Measurements from ENCODE around the gene TMEM120A. TPM values are rescaled to one million over a fixed set of nuclear protein-coding genes. Genes with fewer than 3 reads are reported as not detected.

TMEM120A gene
- polyA plus RNA-seq, 1 of the 3 experiments (the other 2 are of a cell fraction) = 59.8 TPM

GRCh38 chr7:75957021-75957736 is 37.2 kb downstream of the TMEM120A start:
- no peaks in the 10 kb centered on the region for H3K79me2 ChIP-seq (ENCODE audit: insufficient read depth)
- POLR2A ChIA-PET = no interaction called here
- H3K9me3 ChIP-seq = no peaks in the 10 kb centered on the region
- H4K20me1 ChIP-seq (ENCODE audit: insufficient read depth) = no peaks in the 10 kb centered on the region
- peaks cover 5% of the 10 kb centered on the region for H3F3A ChIP-seq (replicated peaks; ENCODE audit: insufficient read depth)
- H3K4me1 ChIP-seq (ENCODE audit: control insufficient read depth in 1 of 2, insufficient read depth in 2 of 2, low read depth in 1 of 2, low read length in 1 of 2) = no peaks in the 10 kb centered on the region; a peak in 1 of 4 replicates
- CTCF ChIA-PET = interaction anchor here (1.1 kb wide), 1 partner anchor 63 kb away, joined by 3 read pairs; no protein-coding TSS in a partner anchor
- H2AFZ ChIP-seq (ENCODE audit: low read depth) = no peak overlapping the region
- no peak for TF ChIP-seq TCF12 (IDR thresholded peaks at IDR 0.05)
- TF ChIP-seq, protein P1, sequence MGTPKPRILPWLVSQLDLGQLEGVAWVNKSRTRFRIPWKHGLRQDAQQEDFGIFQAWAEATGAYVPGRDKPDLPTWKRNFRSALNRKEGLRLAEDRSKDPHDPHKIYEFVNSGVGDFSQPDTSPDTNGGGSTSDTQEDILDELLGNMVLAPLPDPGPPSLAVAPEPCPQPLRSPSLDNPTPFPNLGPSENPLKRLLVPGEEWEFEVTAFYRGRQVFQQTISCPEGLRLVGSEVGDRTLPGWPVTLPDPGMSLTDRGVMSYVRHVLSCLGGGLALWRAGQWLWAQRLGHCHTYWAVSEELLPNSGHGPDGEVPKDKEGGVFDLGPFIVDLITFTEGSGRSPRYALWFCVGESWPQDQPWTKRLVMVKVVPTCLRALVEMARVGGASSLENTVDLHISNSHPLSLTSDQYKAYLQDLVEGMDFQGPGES (IDR thresholded peaks at IDR 0.05; ENCODE audit: low read depth, low read length) = no peak
- no peak for TF ChIP-seq GATA2 (CRISPR knock-in tag; IDR thresholded peaks at IDR 0.05)
- TF ChIP-seq PBX3 (IDR thresholded peaks at IDR 0.05) = no peak
- TF ChIP-seq SMC3 (IDR thresholded peaks at IDR 0.05; ENCODE audit: low read depth, low read length) = no peak
- no peak for TF ChIP-seq RXRA (IDR thresholded peaks at IDR 0.05; ENCODE audit: borderline replicate concordance, low read depth)
- TF ChIP-seq MAX (IDR thresholded peaks at IDR 0.05; ENCODE audit: low read depth) = no peak
- TF ChIP-seq CHD2 (IDR thresholded peaks at IDR 0.05; ENCODE audit: low read length, partially characterized antibody) = no peak
- no peak for TF ChIP-seq FOXM1 (IDR thresholded peaks at IDR 0.05; ENCODE audit: low read depth)
- TF ChIP-seq SIN3A (IDR thresholded peaks at IDR 0.05; ENCODE audit: borderline replicate concordance, low read depth, low read length) = no peak
- TF ChIP-seq, protein P2, sequence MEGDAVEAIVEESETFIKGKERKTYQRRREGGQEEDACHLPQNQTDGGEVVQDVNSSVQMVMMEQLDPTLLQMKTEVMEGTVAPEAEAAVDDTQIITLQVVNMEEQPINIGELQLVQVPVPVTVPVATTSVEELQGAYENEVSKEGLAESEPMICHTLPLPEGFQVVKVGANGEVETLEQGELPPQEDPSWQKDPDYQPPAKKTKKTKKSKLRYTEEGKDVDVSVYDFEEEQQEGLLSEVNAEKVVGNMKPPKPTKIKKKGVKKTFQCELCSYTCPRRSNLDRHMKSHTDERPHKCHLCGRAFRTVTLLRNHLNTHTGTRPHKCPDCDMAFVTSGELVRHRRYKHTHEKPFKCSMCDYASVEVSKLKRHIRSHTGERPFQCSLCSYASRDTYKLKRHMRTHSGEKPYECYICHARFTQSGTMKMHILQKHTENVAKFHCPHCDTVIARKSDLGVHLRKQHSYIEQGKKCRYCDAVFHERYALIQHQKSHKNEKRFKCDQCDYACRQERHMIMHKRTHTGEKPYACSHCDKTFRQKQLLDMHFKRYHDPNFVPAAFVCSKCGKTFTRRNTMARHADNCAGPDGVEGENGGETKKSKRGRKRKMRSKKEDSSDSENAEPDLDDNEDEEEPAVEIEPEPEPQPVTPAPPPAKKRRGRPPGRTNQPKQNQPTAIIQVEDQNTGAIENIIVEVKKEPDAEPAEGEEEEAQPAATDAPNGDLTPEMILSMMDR (IDR thresholded peaks at IDR 0.05) = no peak
- no peak for TF ChIP-seq JUND (IDR thresholded peaks at IDR 0.05)
- TF ChIP-seq, protein P3, sequence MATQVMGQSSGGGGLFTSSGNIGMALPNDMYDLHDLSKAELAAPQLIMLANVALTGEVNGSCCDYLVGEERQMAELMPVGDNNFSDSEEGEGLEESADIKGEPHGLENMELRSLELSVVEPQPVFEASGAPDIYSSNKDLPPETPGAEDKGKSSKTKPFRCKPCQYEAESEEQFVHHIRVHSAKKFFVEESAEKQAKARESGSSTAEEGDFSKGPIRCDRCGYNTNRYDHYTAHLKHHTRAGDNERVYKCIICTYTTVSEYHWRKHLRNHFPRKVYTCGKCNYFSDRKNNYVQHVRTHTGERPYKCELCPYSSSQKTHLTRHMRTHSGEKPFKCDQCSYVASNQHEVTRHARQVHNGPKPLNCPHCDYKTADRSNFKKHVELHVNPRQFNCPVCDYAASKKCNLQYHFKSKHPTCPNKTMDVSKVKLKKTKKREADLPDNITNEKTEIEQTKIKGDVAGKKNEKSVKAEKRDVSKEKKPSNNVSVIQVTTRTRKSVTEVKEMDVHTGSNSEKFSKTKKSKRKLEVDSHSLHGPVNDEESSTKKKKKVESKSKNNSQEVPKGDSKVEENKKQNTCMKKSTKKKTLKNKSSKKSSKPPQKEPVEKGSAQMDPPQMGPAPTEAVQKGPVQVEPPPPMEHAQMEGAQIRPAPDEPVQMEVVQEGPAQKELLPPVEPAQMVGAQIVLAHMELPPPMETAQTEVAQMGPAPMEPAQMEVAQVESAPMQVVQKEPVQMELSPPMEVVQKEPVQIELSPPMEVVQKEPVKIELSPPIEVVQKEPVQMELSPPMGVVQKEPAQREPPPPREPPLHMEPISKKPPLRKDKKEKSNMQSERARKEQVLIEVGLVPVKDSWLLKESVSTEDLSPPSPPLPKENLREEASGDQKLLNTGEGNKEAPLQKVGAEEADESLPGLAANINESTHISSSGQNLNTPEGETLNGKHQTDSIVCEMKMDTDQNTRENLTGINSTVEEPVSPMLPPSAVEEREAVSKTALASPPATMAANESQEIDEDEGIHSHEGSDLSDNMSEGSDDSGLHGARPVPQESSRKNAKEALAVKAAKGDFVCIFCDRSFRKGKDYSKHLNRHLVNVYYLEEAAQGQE (IDR thresholded peaks at IDR 0.05; ENCODE audit: low read depth, low read length) = no peak
- no peak for TF ChIP-seq RFX5 (IDR thresholded peaks at IDR 0.05; ENCODE audit: low read length)
- no peak for TF ChIP-seq NFIC (IDR thresholded peaks at IDR 0.05; ENCODE audit: borderline replicate concordance)
- TF ChIP-seq, protein P4, sequence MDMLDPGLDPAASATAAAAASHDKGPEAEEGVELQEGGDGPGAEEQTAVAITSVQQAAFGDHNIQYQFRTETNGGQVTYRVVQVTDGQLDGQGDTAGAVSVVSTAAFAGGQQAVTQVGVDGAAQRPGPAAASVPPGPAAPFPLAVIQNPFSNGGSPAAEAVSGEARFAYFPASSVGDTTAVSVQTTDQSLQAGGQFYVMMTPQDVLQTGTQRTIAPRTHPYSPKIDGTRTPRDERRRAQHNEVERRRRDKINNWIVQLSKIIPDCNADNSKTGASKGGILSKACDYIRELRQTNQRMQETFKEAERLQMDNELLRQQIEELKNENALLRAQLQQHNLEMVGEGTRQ (IDR thresholded peaks at IDR 0.05; ENCODE audit: borderline replicate concordance, low read depth, low read length) = no peak
- TF ChIP-seq, protein P5, sequence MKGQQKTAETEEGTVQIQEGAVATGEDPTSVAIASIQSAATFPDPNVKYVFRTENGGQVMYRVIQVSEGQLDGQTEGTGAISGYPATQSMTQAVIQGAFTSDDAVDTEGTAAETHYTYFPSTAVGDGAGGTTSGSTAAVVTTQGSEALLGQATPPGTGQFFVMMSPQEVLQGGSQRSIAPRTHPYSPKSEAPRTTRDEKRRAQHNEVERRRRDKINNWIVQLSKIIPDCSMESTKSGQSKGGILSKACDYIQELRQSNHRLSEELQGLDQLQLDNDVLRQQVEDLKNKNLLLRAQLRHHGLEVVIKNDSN (IDR thresholded peaks at IDR 0.05; ENCODE audit: borderline replicate concordance, low read depth) = no peak
- TF ChIP-seq FOSL2 (IDR thresholded peaks at IDR 0.05; ENCODE audit: borderline replicate concordance, low read depth) = no peak
- H3K27me3 ChIP-seq (ENCODE audit: insufficient read depth) = no peaks in the 10 kb centered on the region
- H3K4me2 ChIP-seq = no peak overlapping the region
- no peak overlapping the region for H3K27ac ChIP-seq (ENCODE audit: low read depth in 2 of 2, low read length in 1 of 2)
- no peak for DNase-seq
- 92% methylated on average over 16 of the region's 16 CpGs for WGBS (ENCODE audit: low lambda C conversion rate)
- no peak overlapping the region for H3K4me3 ChIP-seq (ENCODE audit: low read depth in 2 of 2, low read length in 1 of 2)
- peaks cover 9 to 20% of the 10 kb centered on the region in 2 experiments for H3K36me3 ChIP-seq (replicated peaks in 1 of 2; ENCODE audit: control insufficient read depth in 1 of 2, insufficient read depth in 2 of 2, low read length in 1 of 2)
- H3K9ac ChIP-seq = no peak overlapping the region
- H3K9me2 ChIP-seq = no peaks in the 10 kb centered on the region

All from SK-N-SH (cell line).